ENCODE measurements around the gene SMCR8.
"Not testable (repeated sequence)": the region's sequence is repeated elsewhere in the genome, so short reads cannot be mapped to it uniquely, and the experiment has no call there.

SMCR8 gene, protein sequence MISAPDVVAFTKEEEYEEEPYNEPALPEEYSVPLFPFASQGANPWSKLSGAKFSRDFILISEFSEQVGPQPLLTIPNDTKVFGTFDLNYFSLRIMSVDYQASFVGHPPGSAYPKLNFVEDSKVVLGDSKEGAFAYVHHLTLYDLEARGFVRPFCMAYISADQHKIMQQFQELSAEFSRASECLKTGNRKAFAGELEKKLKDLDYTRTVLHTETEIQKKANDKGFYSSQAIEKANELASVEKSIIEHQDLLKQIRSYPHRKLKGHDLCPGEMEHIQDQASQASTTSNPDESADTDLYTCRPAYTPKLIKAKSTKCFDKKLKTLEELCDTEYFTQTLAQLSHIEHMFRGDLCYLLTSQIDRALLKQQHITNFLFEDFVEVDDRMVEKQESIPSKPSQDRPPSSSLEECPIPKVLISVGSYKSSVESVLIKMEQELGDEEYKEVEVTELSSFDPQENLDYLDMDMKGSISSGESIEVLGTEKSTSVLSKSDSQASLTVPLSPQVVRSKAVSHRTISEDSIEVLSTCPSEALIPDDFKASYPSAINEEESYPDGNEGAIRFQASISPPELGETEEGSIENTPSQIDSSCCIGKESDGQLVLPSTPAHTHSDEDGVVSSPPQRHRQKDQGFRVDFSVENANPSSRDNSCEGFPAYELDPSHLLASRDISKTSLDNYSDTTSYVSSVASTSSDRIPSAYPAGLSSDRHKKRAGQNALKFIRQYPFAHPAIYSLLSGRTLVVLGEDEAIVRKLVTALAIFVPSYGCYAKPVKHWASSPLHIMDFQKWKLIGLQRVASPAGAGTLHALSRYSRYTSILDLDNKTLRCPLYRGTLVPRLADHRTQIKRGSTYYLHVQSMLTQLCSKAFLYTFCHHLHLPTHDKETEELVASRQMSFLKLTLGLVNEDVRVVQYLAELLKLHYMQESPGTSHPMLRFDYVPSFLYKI

DNA sequence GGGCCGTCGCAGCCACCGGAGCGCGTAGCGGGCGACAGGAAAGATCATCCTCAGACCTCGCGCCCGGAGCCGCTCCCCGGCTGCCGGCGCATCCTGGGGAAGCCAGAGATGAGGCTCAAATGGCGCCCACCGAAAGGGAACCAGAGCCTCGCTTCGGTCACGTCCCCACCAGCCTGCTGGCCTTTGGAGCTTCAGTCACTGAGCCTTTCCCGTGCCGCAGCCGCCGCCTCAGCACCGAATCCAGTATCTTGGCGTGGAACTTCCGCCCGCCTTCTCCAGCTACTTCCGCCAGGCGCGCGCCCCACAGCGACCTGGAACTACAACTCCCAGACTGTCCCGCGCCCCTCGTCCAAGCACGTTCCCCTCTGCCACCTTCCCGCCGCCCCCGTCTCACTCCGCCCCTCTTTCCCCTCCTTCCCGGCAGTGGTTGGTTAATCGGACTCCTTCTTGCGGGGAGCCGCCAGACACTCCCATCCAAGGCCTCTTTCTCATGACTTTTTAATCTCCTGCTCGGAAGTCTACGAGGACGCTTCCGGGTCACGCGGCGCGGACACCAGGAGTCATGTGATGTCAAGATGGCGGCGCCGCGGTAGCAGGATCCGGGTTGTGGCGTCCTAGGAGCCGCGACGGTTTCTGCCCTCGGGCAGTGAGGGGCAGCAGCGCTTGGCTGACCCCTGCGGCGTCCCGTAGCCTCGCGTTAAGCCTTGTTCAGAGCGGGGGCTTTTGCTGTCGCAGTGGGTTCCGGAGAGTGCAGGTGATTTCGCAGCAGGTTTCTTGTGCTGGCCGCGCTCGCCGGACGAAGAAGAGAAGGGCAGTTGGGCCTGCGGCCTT, at the start of gene SMCR8, which contains the start of gene TOP3A:
Gene SMCR8, plus strand, starts transcription at position 563 of the 831 bp plus-strand sequence. CDS start 497 bp downstream, outside the sequence.
Gene TOP3A, minus strand, starts transcription at position 264 of the 831 bp plus-strand sequence. Its CDS starts 216 bp downstream, at position 48.
- peak; percentile 96 for DNase-seq (ENCODE audit: low read depth, low spot score)

DNA sequence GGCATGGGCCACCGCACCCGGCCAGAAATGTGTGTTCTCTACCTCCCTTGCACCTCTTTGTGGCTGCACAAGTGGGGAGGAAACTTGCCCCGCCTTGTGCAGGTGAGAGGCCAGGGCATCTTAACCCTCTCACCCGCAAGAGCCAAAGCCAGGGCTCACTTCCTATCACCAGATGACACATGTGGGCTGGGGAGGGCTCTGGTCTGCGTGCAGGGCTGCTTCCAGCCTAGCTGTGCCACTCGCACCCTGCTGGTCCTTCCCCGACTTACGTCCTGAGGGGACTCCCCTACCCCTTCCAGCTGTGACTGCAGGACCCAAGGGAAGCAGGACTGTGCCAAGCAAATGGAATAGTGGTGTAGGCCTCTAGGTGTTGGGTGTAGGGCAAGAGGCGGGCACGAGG, 47.7 kb upstream of the SMCR8 start:
- DNase-seq (ENCODE audit: low read depth, low spot score) = no peak

DNA sequence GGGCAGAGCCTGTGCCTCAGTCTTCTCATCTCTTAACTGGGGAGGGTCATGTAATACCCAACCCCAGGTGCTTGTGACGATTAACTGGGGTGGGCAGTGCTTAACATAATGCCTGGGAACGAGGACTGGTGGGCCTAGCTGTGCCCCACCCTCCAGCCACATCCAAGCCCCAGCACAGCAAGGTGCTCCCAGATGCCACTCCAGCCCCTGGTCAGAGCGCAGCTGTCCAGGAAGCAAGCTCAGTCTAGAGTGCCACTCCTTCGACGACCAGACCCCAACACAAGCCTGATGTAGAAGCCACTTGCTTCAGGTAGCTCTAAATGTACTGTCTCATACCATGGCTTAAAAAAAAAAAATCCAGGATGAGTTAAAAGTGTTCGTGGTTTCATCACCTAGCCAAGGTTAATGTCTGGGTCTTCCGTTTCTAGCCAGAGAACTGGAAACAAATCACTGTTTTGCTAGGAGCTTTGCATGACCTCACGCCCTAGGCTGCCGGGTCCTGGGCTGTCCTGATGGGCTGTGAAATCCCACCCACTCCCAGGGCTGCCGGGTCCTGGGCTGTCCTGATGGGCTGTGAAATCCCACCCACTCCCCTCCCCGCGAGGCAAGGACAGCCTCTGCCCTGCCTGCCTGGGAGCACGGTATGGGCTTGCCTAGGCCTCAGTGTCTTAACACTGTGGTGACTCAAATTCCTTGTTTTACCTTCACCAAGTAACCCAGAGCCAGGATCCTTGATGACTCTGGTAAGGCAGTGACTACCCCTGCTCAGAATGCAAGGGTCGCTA, 47.0 kb upstream of the SMCR8 start:
- DNase-seq (ENCODE audit: low read depth, low spot score) = no peak

DNA sequence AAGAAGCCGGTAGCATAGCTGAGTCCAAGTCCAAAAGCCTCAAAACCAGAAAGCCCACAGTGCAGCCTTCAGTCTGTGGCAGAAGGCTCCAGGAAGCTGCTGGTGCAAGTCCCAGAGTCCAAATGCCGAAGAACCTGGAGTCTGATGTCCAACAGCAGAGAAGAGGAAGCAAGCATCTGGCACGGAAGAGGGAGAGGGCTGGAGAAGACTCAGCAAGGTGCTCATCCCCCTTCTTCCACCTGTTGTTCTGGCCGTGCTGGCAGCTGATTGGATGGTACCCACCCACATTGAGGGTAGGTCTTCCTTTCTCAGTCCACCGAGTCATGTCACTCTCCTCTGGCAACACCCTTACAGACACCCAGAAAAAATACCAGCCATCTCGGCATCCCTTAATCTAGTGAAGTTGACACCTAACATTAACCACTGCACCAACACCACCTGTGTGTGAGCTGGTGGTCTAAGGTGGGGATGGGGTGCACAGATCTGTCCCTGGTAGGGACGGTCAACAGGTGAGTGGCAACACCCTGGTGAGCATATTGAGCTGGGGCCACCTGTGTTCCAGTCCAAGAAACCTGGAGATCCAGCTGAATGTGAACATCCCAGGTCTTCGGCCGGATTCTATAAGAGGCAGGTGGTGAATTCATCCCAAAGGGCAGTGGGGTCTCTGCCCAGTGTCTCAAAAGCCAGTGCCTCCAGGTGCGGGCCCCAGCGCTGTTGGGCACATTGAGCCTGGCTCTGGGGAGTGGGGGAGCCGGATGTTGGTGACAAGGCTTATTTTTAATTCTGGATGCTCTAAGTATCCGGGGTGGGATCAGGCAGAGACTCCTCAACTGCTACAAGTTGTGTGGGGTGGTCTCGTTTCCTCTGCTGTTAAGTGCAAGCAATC, 44.8 kb upstream of the SMCR8 start:
- DNase-seq (ENCODE audit: low read depth, low spot score) = no peak

DNA sequence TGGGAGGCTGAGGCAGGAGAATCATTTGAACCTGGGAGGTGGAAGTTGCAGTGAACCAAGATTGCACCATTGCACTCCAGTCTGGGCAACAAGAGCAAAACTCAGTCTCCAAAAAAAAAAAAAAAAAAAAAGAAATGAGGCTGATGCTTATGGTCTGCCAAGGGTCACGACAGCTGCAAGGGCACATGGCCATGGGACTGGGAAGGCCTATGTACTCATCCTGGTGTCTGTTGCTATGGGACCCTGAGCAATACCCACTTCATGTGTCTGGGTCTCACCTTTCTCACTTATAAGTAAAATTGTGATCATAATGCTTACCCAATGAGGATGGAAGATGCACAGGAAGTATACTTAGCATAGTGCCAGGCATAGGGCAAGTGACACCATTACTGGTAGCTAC, 38.0 kb upstream of the SMCR8 start:
- no peak for DNase-seq (ENCODE audit: low read depth, low spot score)

DNA sequence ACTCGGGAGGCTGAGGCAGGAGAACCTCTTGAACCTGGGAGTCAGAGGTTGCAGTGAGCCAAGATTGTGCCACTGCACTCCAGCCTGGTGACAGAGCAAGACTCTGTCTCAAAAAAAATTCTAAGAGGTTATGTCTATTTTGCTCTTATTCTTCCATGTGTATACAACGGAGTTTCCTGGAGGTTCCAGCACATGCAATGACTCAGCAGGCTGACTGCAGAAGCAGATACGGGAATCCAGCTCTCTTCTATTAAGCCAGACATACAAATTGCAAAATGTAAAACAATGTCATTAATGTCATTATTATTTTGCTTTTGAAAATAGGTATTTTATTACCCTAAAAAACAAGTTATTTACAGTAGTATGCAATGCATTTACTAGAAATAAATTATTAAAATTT, 36.2 kb upstream of the SMCR8 start:
- no peak for DNase-seq (ENCODE audit: low read depth, low spot score)

DNA sequence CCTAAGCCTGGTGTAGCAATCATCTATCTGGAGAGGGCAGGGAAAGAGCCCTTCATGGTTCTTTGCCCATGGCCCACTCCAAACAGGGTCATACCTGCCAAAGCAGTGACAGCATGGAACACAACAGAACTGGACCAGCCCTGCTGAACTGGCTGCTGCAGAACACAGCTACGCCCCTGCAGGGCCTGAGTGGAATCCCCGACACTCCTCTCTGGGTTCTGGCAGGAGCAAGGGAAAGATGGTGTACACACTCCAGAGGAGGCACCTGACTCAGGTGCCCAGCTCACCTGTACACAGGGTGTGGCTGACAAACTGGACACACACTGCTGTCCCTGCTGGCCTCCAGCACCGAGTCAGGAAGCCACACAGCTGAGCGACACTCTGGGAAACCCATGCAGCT, 34.8 kb upstream of the SMCR8 start:
- no peak for DNase-seq (ENCODE audit: low read depth, low spot score)

DNA sequence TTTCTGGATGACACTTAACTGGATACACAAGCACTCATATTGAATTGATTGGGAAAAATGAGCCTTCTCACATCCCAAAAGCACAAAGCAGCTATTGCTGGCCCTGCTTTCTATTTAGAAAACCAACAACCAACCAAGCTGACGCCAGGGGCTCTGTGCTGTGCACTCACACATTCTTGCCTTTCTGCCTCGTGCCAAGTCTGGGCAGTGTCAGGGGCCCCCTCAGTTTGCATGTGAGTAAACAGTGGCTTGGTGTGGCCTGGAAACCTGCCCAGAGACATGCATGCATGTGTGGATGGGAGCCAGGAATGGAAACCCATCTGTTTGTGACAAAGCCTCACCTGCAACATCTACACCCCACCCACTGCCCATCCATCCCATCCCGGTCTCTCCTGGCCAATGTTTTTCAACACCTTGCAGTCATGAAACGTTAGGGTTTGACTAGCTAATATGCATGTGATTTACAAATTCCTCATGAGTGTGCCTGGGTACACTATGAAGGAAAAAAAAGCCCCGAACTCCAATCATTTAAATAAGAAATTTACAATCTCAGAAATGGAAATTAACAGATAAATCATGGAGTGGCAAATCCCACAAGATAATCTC, 34.2 kb upstream of the SMCR8 start:
- no peak for DNase-seq (ENCODE audit: low read depth, low spot score)

DNA sequence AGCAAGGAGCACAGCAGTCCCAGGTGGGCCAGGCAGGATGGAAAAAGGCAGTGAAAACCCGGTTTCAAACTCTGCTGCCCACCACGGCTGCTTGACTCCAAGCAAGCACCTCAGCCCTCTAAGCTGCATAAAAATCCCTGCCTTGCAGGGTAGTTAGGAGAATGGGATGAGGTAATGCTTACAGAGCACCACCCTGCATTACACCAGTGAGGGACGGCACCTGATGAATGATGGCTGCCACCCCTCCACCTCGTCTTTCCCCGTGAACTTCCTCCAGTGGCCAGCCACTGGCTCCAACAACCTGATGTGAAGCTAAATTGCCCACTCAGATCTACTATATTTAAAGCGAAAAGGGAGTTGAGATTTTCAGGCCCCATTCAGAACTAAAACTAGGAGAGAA, 33.3 kb upstream of the SMCR8 start:
- no peak for DNase-seq (ENCODE audit: low read depth, low spot score)

DNA sequence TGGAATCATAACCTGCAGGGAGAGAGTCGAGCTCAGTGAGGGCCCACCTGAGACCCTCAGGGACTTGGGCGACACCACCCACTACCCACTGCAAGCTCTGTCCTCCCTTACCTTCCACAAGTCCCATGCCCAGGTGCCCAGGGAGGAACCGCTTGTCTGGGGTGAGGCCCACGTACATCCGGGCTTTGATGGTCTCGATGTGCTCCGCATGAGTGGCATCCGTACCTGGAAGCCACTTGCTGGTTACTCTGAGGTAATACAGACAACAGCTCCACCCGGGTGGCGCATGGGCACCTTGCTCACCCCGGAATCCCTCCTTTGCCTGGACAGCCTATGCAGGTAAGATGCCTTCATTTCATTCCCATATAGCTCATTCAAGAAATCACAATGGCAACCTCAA, 29.8 kb upstream of the SMCR8 start:
- DNase-seq (ENCODE audit: low read depth, low spot score) = no peak

DNA sequence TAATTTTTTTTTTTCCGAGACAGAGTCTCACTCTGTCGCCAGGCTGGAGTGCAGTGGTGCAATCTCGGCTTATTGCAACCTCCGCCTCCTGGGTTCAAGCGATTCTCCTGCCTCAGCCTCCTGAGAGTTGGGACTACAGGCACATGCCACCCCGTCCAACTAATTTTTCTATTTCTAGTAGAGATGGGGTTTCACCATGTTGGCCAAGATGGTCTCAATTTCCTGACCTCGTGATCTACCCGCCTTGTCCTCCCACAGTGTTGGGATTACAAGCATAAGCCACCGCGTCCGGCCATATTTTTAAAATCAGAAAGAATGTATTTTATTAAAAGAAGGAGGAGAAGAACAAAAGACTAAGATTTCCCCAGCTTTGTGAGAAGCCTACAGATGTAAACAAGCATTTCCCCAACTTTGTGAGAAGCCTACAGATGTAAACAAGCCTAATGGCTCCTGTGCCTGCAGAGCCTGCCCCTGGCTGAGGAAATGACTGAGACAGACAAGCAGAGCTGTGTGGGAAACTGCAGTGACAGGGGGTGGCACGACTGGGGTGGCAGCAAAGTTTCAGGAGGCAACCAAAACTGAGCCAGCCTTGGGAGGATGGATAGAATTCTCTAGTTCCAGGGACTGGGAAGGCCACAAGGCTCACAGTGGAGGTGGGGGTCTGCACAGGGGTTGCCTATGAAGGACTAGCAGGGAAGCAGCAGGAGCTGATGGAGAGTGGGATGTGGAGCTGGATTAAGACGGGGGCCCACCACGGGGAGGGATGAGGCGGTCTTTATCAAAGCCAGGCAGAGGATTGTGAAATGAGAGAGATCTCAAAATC, 23.2 kb upstream of the SMCR8 start:
- no peak for DNase-seq (ENCODE audit: low read depth, low spot score)

DNA sequence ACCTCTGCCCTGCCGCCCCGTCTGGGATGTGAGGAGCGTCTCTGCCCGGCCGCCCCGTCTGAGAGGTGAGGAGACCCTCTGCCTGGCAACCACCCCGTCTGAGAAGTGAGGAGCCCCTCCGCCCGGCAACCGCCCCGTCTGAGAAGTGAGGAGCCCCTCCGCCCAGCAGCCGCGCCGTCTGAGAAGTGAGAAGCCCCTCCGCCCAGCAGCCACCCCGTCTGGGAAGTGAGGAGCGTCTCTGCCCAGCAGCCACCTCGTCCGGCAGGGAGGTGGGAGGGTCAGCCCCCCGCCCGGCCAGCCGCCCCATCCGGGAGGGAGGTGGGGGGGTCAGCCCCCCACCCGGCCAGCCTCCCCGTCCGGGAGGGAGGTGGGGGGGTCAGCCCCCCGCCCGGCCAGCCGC, 17.0 kb upstream of the SMCR8 start:
- DNase-seq (ENCODE audit: low read depth, low spot score) = not testable (repeated sequence)

DNA sequence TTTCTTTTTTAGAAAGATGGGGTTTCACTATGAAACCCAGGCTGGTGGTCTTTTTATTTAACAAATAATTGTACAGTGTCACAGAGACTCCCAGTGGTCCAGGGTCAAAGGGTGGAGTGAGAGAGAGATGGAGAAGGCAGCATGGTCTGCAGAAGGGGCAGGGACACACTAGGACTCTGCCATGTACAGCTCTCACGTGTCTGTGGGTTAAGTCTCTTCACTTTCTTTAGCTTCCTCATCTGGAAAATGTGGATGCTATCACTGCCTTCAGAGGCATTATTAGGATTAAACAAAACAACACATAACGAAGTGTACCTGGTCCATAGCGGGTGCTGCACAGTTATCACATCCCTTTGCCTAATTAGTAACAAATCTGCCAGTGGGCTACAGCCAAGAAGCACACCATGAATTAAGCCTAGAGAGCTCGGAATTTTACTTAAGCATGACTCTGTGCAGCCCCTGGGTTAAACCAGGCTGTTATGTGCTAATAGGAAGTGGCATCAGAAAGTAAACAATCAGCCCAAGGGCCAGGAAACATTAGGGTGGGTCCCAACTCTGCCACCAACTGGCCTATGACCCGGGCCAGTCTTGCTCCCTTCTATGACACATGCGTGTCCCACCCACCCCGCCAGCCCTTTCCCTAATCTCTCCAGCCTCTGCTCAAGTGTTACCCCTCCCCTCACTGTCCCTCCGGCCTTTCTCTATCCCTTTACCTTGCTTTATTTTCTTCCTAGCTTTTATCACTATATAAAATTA, 14.2 kb upstream of the SMCR8 start:
- no peak for DNase-seq (ENCODE audit: low read depth, low spot score)

DNA sequence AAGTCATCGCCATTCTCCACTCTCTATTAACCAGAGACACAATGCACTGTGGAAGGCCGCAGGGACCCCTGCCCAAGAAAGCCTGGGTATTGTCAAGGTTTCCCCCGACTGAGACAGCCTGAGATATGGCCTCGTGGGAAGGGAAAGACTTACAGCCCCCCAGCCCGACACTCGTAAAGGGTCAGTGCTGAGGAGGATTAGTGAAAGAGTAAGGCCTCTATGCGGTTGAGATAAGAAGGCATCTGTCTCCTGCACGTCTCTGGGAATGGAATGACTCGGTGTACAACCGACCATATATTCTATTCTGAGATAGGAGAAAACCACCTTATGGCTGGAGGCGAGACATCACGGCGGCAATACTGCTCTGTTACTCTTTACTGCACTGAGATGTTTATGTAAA, 11.9 kb upstream of the SMCR8 start:
- not testable (repeated sequence) for DNase-seq (ENCODE audit: low read depth, low spot score)

DNA sequence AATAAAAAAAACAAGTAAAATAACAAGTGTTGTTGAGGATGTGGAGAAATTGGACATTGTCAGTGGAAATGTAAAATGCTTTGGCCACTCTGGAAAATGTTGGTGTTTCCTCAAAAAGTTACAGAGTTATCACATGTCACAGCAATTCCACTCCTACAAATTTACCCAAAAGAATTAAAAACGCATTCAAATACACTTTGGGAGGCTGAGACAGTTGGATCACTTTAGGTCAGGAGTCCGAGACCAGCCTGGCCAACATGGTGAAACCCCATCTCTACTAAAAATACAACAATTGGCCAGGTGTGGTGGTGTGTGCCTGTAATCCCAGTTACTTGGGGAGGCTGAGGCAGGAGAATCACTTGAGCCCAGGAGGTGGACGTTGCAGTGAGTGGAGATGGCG, 5.9 kb upstream of the SMCR8 start:
- DNase-seq (ENCODE audit: low read depth, low spot score) = no peak

DNA sequence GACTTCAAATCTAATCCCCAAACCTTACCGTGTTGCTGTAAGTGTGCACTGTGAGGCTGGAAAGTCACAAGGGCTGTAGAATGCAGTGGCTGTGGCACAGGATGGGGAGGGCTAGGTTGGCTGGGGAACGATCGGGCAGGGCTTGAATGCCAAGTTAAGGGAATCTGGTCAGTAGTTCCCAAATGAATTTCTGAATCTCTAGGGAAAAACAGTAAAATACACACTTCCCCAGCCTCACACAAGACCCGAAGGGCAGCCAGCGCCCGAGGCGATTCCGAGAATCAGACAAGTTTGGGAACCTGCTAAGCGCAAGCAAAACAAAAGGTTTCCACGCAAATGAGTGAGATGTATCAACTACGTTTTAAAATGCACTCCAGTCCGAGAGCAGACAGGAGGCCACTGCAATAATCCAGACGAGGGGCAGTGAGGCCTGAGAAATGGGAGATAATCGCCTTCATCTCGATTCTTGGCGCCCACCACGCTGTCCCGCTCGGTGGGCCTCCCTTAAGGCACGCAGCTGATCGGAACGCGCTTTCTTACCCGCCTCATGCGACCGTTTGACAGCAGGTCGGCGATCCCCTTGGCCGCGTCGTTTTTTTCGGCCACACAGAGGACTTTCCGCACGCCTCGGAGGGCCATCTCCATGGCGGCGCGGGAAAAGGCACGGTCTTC, 898 bp upstream of the SMCR8 start:
- DNase-seq (ENCODE audit: low read depth, low spot score) = no peak

DNA sequence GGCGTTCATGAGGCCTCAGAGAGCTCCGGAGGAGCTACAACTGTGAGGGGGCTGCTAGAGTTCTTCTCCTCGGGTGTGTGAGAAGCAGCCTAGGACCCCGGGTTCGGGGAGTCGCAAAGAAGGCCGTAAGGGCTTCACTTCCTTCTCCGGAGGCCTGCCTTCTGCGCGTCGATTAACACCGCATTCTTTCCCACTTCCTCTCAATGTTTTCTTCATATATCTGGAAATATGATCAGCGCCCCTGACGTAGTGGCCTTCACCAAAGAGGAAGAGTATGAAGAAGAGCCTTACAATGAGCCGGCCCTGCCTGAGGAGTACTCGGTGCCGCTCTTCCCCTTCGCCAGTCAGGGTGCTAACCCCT, 449 bp downstream of the SMCR8 start:
- DNase-seq (ENCODE audit: low read depth, low spot score) = no peak
